Gastroesophageal sphincter (tissue), 4 donors: ENCODE results near the gene PAM16. TPM values are rescaled to one million over a fixed set of nuclear protein-coding genes. Genes with fewer than 3 reads are reported as not detected.
A peak's percentile ranks its signal among the peaks of the same experiment; 100 is the strongest.

ENCODE experiments used
- ATAC-seq: fragments of 150-250 bp; one replicate; pipeline ENCODE4 v1.9.1; 2016; ENCODE audit warnings: mild to moderate bottlenecking, moderate library complexity
- H3K27ac ChIP-seq, 4 donors: fragments of 200-600 bp; sonication (generic) in 3 of 4; 1 replicate in 3 of 4; 2 replicates in 1 of 4; pipeline ENCODE4 v1.5.1; 2016 to 2019
- H3K27me3 ChIP-seq: fragments of 200-600 bp; sonication (generic); one replicate; pipeline ENCODE4 v1.5.1; 2019
- H3K36me3 ChIP-seq, 2 donors: fragments of 200-600 bp; sonication (generic); one replicate each; pipeline ENCODE4 v1.5.1; 2019; ENCODE audit warnings: control low read depth in 1 of 2
- H3K4me1 ChIP-seq, 3 donors: fragments of 200-600 bp; sonication (generic); 1 replicate in 2 of 3; 2 replicates in 1 of 3; pipeline ENCODE4 v1.5.1; 2016 to 2019; ENCODE audit warnings: control low read depth in 2 of 3
- H3K4me3 ChIP-seq, 2 donors: fragments of 200-600 bp; sonication (generic); one replicate each; pipeline ENCODE4 v1.5.1; 2019; ENCODE audit warnings: mild to moderate bottlenecking in 1 of 2, moderate library complexity in 1 of 2
- H3K9me3 ChIP-seq, 3 donors: fragments of 200-600 bp; sonication (generic); one replicate each; pipeline ENCODE4 v1.5.1; 2017 to 2019; ENCODE audit warnings: control low read depth in 2 of 3
- EP300 ChIP-seq: sonication (generic); formaldehyde crosslinking; IDR thresholded peaks from one replicate; pipeline ENCODE4 v1.6.1; 2017; ENCODE audit warnings: antibody characterized with exemption, mild to moderate bottlenecking
- POLR2A ChIP-seq, 2 donors: fragments of 450-650 bp; IDR thresholded peaks; one replicate each; pipeline ENCODE4 v1.6.1; 2017; ENCODE audit warnings: antibody characterized with exemption in 2 of 2, mild to moderate bottlenecking in 2 of 2, moderate library complexity in 1 of 2
- POLR2AphosphoS5 ChIP-seq: sonication (generic); formaldehyde crosslinking; IDR thresholded peaks from one replicate; pipeline ENCODE4 v1.6.1; 2017; ENCODE audit warnings: antibody characterized with exemption
- WGBS, 2 donors: methylation state at CpG; one replicate each; pipeline ENCODE4 v1.1.5; 2018; ENCODE audit warnings: low coverage in 1 of 2; 5-methylcytosine and 5-hydroxymethylcytosine counted together
- total RNA-seq, 4 donors: library from RNA; depleted of rRNA; stranded (reverse); fragments of >200 nt; gene quantifications; one replicate each; pipeline ENCODE4 v1.1.0, GENCODE V29; 2016
- TF ChIP-seq, protein P1 (sequence below), 4 experiments: fragments of 200-600 bp in 2 of 4; fragments of 450-650 bp in 2 of 4; sonication (generic) in 1 of 4; IDR thresholded peaks; one replicate each; pipeline ENCODE4 v1.5.1; 2017 to 2019; ENCODE audit warnings: antibody characterized with exemption in 4 of 4, mild to moderate bottlenecking in 2 of 4, moderate library complexity in 2 of 4

Gene PAM16
- total RNA-seq, 4 donors from 2014 or later: 26.0 to 37.3 (median 34.7) TPM

DNA sequence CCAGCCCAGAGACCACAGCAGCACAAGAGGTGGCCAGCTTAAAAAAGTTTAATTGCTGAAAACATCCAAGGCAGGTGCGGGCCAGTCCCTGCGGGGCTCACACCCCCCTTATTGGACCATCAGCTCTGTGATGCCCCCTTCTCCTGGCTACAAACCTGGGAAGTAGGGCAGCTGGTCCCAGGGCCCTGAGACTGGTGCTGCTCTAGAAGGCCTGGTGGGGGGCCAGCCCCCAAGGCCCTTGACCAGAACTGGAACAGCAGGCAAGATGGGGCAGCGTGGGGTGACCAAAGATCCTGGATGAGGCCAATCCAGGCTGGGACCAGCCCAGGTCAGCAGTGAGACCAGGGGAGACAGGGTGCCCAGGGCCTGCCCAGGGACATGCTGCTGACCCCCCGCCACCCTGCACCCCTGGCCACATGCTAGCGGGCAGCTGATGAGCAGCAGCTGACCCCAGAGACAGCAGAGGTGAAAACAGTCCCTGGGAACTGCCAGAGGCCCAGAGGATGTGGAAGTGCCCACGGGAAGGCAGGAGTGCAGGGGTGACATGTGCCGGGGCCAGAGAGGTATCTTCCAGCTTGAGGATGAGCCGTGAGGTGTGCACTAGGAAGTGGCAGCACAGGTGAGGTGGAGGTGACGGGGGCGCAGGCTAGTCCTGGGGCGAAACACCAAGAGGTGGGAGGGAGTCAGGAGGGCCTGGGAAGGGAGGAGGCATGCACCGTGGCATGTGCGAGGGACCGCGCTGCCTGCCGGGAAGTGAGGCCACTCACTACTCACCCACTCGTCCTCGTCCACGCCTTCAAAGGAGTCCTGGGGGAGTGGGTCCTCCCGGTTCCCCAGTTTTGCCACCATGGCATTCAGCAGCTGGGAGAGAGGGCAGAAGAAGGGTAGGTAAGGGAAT, 3.6 kb upstream of the PAM16 start:
- TF ChIP-seq POLR2AphosphoS5: no peak
- TF ChIP-seq EP300: no peak
- TF ChIP-seq POLR2A (IDR thresholded peaks at IDR 0.05): no peak
- TF ChIP-seq, protein P1, sequence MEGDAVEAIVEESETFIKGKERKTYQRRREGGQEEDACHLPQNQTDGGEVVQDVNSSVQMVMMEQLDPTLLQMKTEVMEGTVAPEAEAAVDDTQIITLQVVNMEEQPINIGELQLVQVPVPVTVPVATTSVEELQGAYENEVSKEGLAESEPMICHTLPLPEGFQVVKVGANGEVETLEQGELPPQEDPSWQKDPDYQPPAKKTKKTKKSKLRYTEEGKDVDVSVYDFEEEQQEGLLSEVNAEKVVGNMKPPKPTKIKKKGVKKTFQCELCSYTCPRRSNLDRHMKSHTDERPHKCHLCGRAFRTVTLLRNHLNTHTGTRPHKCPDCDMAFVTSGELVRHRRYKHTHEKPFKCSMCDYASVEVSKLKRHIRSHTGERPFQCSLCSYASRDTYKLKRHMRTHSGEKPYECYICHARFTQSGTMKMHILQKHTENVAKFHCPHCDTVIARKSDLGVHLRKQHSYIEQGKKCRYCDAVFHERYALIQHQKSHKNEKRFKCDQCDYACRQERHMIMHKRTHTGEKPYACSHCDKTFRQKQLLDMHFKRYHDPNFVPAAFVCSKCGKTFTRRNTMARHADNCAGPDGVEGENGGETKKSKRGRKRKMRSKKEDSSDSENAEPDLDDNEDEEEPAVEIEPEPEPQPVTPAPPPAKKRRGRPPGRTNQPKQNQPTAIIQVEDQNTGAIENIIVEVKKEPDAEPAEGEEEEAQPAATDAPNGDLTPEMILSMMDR (IDR thresholded peaks at IDR 0.05): no peak
- peaks cover 0 to 46% of the 10 kb centered on the region in 2 donors for H3K36me3 ChIP-seq
- no peak overlapping the region for H3K4me3 ChIP-seq
- peaks cover 0 to 22% (median 6%) of the 10 kb centered on the region in 3 donors for H3K4me1 ChIP-seq
- ATAC-seq: no peak
- H3K27ac ChIP-seq: no peak overlapping the region
- no peaks in the 10 kb centered on the region for H3K9me3 ChIP-seq
- no peaks in the 10 kb centered on the region for H3K27me3 ChIP-seq
- WGBS, 2 donors: 95% methylated on average over 15 of the region's 20 CpGs; no CpG with 5 or more reads in 1 of the 2 donors

DNA sequence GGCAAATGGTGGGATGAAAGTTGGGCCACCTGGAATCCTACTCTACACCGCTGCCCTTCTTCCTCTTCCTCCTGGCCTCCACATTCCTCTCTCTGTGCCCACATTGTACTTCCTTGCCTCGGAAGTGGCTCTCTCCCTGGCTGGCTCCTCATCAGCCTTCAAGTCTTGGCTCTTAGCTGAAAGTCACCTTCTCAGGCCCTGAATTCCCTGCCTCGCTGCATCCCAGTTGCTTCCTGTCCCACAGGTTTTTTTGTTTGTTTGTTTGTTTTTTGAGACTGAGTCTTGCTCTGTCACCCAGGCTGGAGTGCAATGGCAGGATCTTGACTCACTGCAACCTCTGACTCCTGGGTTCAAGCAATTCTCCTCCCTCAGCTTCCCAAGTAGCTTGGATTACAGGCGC, 2.6 kb upstream of the PAM16 start:
- WGBS, 2 donors: 85 to 92% methylated on average over 2 to 4 of the region's 4 CpGs

DNA sequence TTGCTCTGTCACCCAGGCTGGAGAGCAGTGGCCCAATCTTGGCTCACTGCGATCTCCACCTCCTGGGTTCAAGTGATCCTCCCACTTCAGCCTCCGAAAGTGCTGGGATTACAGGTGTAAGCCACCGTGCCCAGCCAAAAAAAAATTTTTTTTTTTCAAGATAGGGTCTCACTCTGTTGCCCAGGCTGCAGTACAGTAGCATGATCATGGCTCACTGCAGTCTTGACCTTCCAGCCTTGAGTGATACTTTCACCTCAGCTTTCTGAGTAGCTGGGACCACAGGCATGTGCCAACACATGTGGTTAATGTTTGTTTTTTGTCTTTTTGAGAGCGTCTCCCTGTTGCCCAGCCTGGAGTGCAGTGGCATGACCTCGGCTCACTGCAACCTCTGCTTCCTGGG, 1.7 kb upstream of the PAM16 start:
- H3K27me3 ChIP-seq: no peaks in the 10 kb centered on the region
- 77 to 92% methylated on average over 2 to 4 of the region's 5 CpGs for WGBS, 2 donors

More for the DNA sequence above, 2.6 kb upstream of the PAM16 start:
- no peaks in the 10 kb centered on the region for H3K27me3 ChIP-seq
- no peak for ATAC-seq
- peaks cover 0 to 23% (median 6%) of the 10 kb centered on the region in 3 donors for H3K4me1 ChIP-seq
- H3K4me3 ChIP-seq: no peak overlapping the region
- TF ChIP-seq POLR2AphosphoS5: no peak
- TF ChIP-seq, protein P1 (IDR thresholded peaks at IDR 0.05): no peak
- TF ChIP-seq EP300: no peak
- no peak for TF ChIP-seq POLR2A (IDR thresholded peaks at IDR 0.05)
- H3K36me3 ChIP-seq: peaks cover 0 to 38% of the 10 kb centered on the region in 2 donors
- no peaks in the 10 kb centered on the region for H3K9me3 ChIP-seq
- H3K27ac ChIP-seq: no peak overlapping the region

DNA sequence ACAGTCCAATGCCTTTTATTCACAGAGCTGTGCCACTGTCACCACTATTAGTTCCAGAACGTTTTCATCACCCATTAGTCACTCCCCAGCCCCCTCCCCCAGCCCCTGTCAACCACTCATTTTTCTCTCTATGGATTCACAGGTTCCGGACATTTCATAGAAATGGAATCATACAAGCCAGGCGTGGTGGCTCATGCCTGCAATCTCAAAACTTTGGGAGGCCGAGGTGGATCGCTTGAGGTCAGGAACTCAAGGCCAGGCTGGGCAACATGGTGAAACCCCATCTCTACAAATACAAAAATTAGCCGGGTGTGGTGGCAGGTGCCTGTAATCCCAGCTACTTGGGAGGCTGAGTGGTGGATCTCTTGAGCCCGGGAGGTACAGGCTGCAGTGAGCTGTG, 759 bp upstream of the PAM16 start:
- H3K4me1 ChIP-seq: peaks cover 0 to 41% (median 6%) of the 10 kb centered on the region in 3 donors
- TF ChIP-seq, protein P1 (IDR thresholded peaks at IDR 0.05): no peak
- TF ChIP-seq EP300: no peak
- TF ChIP-seq POLR2A (IDR thresholded peaks at IDR 0.05): no peak
- 43 to 80% methylated on average over 2 to 7 of the region's 7 CpGs for WGBS, 2 donors
- peak overlapping the region in 3 of 4 donors; percentile 91 to 95 (median 94) for H3K27ac ChIP-seq
- no peaks in the 10 kb centered on the region for H3K9me3 ChIP-seq
- H3K36me3 ChIP-seq: peaks cover 0 to 27% of the 10 kb centered on the region in 2 donors
- H3K4me3 ChIP-seq: no peak overlapping the region
- no peak for ATAC-seq
- no peaks in the 10 kb centered on the region for H3K27me3 ChIP-seq

More for the DNA sequence above, 1.7 kb upstream of the PAM16 start:
- H3K4me1 ChIP-seq: peaks cover 0 to 31% (median 6%) of the 10 kb centered on the region in 3 donors
- ATAC-seq: no peak
- no peak overlapping the region for H3K27ac ChIP-seq
- no peaks in the 10 kb centered on the region for H3K9me3 ChIP-seq
- H3K4me3 ChIP-seq: no peak overlapping the region
- peaks cover 0 to 30% of the 10 kb centered on the region in 2 donors for H3K36me3 ChIP-seq
- TF ChIP-seq EP300 (no peak), POLR2A (IDR thresholded peaks at IDR 0.05) (no peak), POLR2AphosphoS5 (no peak)
- TF ChIP-seq, protein P1 (IDR thresholded peaks at IDR 0.05): no peak
